HG03442 (cell line): ENCODE results near the gene IGLL1.

Source experiments
- ATAC-seq: cut with Tn5 transposase; IDR thresholded peaks from one replicate; pipeline ENCODE4 v1.9.1; 2021; ENCODE audit warnings: mild to moderate bottlenecking, moderate library complexity; ENCODE audit not compliant: unreplicated experiment

IGLL1 gene

GRCh38 chr22:23530766-23531282 is 49.3 kb downstream of the IGLL1 start:
- no peak for ATAC-seq

- no peak for ATAC-seq
Observed at GRCh38 chr22:23530106-23530505, 50.0 kb downstream of the IGLL1 start.

GRCh38 chr22:23529166-23530103 is 50.7 kb downstream of the IGLL1 start:
- ATAC-seq, result no peak

- no peak for ATAC-seq
Observed at GRCh38 chr22:23527971-23528740, 51.9 kb downstream of the IGLL1 start.

GRCh38 chr22:23526596-23527316 is 53.3 kb downstream of the IGLL1 start:
- no peak for ATAC-seq

- no peak for ATAC-seq
Observed at GRCh38 chr22:23525510-23525909, 54.6 kb downstream of the IGLL1 start.

GRCh38 chr22:23524226-23524625 is 55.9 kb downstream of the IGLL1 start:
- no peak for ATAC-seq

GRCh38 chr22:23523713-23524112 is 56.4 kb downstream of the IGLL1 start:
- no peak for ATAC-seq
